Measurements from ENCODE around the gene RNF138.
"Not testable (repeated sequence)": the region's sequence is repeated elsewhere in the genome, so short reads cannot be mapped to it uniquely, and the experiment has no call there.

RNF138 gene

GRCh38 chr18:32091724-32092421 lies at the start of gene RNF138:
RNF138 (plus strand) TSS chr18:32091874; CDS start chr18:32092777, 903 bp downstream.
- peak; percentile 74 for DNase-seq

- no peak for DNase-seq
Observed at GRCh38 chr18:32042337-32042736, 49.3 kb upstream of the RNF138 start.

GRCh38 chr18:32048507-32049091 lies 43.1 kb upstream of the RNF138 start:
- no peak for DNase-seq

GRCh38 chr18:32049393-32050171 lies 42.1 kb upstream of the RNF138 start:
- DNase-seq = no peak

GRCh38 chr18:32056613-32057358 lies 34.9 kb upstream of the RNF138 start:
- DNase-seq = no peak

GRCh38 chr18:32057624-32058165 lies 34.0 kb upstream of the RNF138 start:
- no peak for DNase-seq

- DNase-seq = no peak
Observed at GRCh38 chr18:32060026-32060425, 31.6 kb upstream of the RNF138 start.

- DNase-seq = no peak
Observed at GRCh38 chr18:32067375-32068167, 24.1 kb upstream of the RNF138 start.

- DNase-seq = no peak
Observed at GRCh38 chr18:32072321-32072720, 19.4 kb upstream of the RNF138 start.

- no peak for DNase-seq
Observed at GRCh38 chr18:32074206-32074605, 17.5 kb upstream of the RNF138 start.

- DNase-seq = no peak
Observed at GRCh38 chr18:32078845-32079244, 12.8 kb upstream of the RNF138 start.

- DNase-seq = no peak
Observed at GRCh38 chr18:32081881-32082280, 9.8 kb upstream of the RNF138 start.

- DNase-seq = no peak
Observed at GRCh38 chr18:32083781-32084180, 7.9 kb upstream of the RNF138 start.

- no peak for DNase-seq
Observed at GRCh38 chr18:32086881-32087280, 4.8 kb upstream of the RNF138 start.

GRCh38 chr18:32090831-32091230 lies 843 bp upstream of the RNF138 start:
- not testable (repeated sequence) for DNase-seq

- no peak for DNase-seq
Observed at GRCh38 chr18:32091325-32091723, 350 bp upstream of the RNF138 start.

GRCh38 chr18:32092422-32093101 lies 888 bp downstream of the RNF138 start:
- DNase-seq = peak; percentile 94

- DNase-seq = peak; percentile 44
Observed at GRCh38 chr18:32093102-32093511, 1.4 kb downstream of the RNF138 start.

- DNase-seq = no peak
Observed at GRCh38 chr18:32093523-32093922, 1.8 kb downstream of the RNF138 start.

- no peak for DNase-seq
Observed at GRCh38 chr18:32095192-32095899, 3.7 kb downstream of the RNF138 start.

- DNase-seq = no peak
Observed at GRCh38 chr18:32095900-32096229, 4.2 kb downstream of the RNF138 start.
